ENCODE results near the gene ZNF335.

ZNF335 gene

GRCh38 chr20:45974896-45975565 lies 3.0 kb upstream of the ZNF335 start:
- Histone ChIP-seq H2AFZ (ENCODE audit: low read length) (no peak overlapping the region), H3K79me2 (ENCODE audit: insufficient read depth, low read length) (peaks cover 9% of the 10 kb centered on the region), H3K9me2 (ENCODE audit: low read depth, low read length) (no peaks in the 10 kb centered on the region), H3F3A (ENCODE audit: insufficient read depth, low read length) (no peaks in the 10 kb centered on the region), H3K9ac (ENCODE audit: low read length) (no peak overlapping the region), H3K4me3 (ENCODE audit: low read depth, low read length, poor library complexity, severe bottlenecking) (no peak overlapping the region), H3K9me3 (ENCODE audit: low read length) (no peaks in the 10 kb centered on the region), H3K4me1 (ENCODE audit: insufficient read depth, low read length, severe bottlenecking) (peaks cover 14% of the 10 kb centered on the region), H3K27me3 (ENCODE audit: insufficient read depth, low read length) (no peaks in the 10 kb centered on the region), H3K27ac (ENCODE audit: low read depth, low read length, poor library complexity, severe bottlenecking) (no peak overlapping the region), H3K36me3 (ENCODE audit: insufficient read depth, low read length) (no peaks in the 10 kb centered on the region), H3K4me2 (ENCODE audit: low read length) (no peak overlapping the region), H4K20me1 (ENCODE audit: insufficient read depth, low read length) (no peaks in the 10 kb centered on the region)
- TF ChIP-seq EZH2 (IDR thresholded peaks at IDR 0.05; ENCODE audit: borderline replicate concordance, low read length) (no peak), CTCF (IDR thresholded peaks at IDR 0.05; ENCODE audit: low read length) (no peak)

GRCh38 chr20:45972500-45973183 lies 639 bp upstream of the ZNF335 start:
- Histone ChIP-seq H4K20me1 (ENCODE audit: insufficient read depth, low read length) (no peaks in the 10 kb centered on the region), H3K4me3 (ENCODE audit: low read depth, low read length, poor library complexity, severe bottlenecking) (peak overlapping the region; percentile 81), H3K36me3 (ENCODE audit: insufficient read depth, low read length) (peaks cover 20% of the 10 kb centered on the region), H3K4me1 (ENCODE audit: insufficient read depth, low read length, severe bottlenecking) (peaks cover 22% of the 10 kb centered on the region), H3K79me2 (ENCODE audit: insufficient read depth, low read length) (peaks cover 16% of the 10 kb centered on the region), H3F3A (ENCODE audit: insufficient read depth, low read length) (no peaks in the 10 kb centered on the region), H3K27me3 (ENCODE audit: insufficient read depth, low read length) (no peaks in the 10 kb centered on the region), H3K9ac (ENCODE audit: low read length) (peak overlapping the region; percentile 96), H3K27ac (ENCODE audit: low read depth, low read length, poor library complexity, severe bottlenecking) (peak overlapping the region; percentile 98), H2AFZ (ENCODE audit: low read length) (no peak overlapping the region), H3K9me3 (ENCODE audit: low read length) (no peaks in the 10 kb centered on the region), H3K9me2 (ENCODE audit: low read depth, low read length) (no peaks in the 10 kb centered on the region), H3K4me2 (ENCODE audit: low read length) (peak overlapping the region; percentile 66)
- TF ChIP-seq EZH2 (IDR thresholded peaks at IDR 0.05; ENCODE audit: borderline replicate concordance, low read length) (no peak), CTCF (IDR thresholded peaks at IDR 0.05; ENCODE audit: low read length) (no peak)

- Histone ChIP-seq H3K4me3 (ENCODE audit: low read depth, low read length, poor library complexity, severe bottlenecking) (peak overlapping the region; percentile 81), H4K20me1 (ENCODE audit: insufficient read depth, low read length) (no peaks in the 10 kb centered on the region), H3F3A (ENCODE audit: insufficient read depth, low read length) (no peaks in the 10 kb centered on the region), H3K9ac (ENCODE audit: low read length) (peak overlapping the region; percentile 96), H3K36me3 (ENCODE audit: insufficient read depth, low read length) (peaks cover 29% of the 10 kb centered on the region), H3K4me1 (ENCODE audit: insufficient read depth, low read length, severe bottlenecking) (peaks cover 22% of the 10 kb centered on the region), H3K79me2 (ENCODE audit: insufficient read depth, low read length) (peaks cover 16% of the 10 kb centered on the region), H3K27me3 (ENCODE audit: insufficient read depth, low read length) (no peaks in the 10 kb centered on the region), H3K27ac (ENCODE audit: low read depth, low read length, poor library complexity, severe bottlenecking) (peak overlapping the region; percentile 98), H3K9me2 (ENCODE audit: low read depth, low read length) (no peaks in the 10 kb centered on the region), H2AFZ (ENCODE audit: low read length) (no peak overlapping the region), H3K4me2 (ENCODE audit: low read length) (peak overlapping the region; percentile 66), H3K9me3 (ENCODE audit: low read length) (no peaks in the 10 kb centered on the region)
- no peak for TF ChIP-seq EZH2 (IDR thresholded peaks at IDR 0.05; ENCODE audit: borderline replicate concordance, low read length)
- no peak for TF ChIP-seq CTCF (IDR thresholded peaks at IDR 0.05; ENCODE audit: low read length)
Observed at GRCh38 chr20:45971425-45971674, 653 bp downstream of the ZNF335 start.

All from OCI-LY1 (cell line).